T-helper 2 cell treated with Interferon-gamma antibody and Interleukin-4, amounts not matched to agents 5 μg/mL and 100 μg/mL, for 36 hours (primary cell): Measurements from ENCODE around the gene THADA.
A peak's percentile ranks its signal among the peaks of the same experiment; 100 is the strongest.
"Not testable (repeated sequence)": the region's sequence is repeated elsewhere in the genome, so short reads cannot be mapped to it uniquely, and the experiment has no call there.

Source experiments
- DNase-seq: peaks from one replicate; pipeline ENCODE4 v3.0.0; 2021; ENCODE audit warnings: low spot score
- H3K27ac Mint-ChIP-seq: one replicate; pipeline ENCODE4 v1.8.0; 2021; ENCODE audit warnings: mild to moderate bottlenecking, mixed read lengths
- H3K27me3 Mint-ChIP-seq: one replicate; pipeline ENCODE4 v1.8.0; 2021; ENCODE audit warnings: low read depth, mixed read lengths
- H3K36me3 Mint-ChIP-seq: one replicate; pipeline ENCODE4 v1.8.0; 2021; ENCODE audit warnings: low read depth, mixed read lengths
- H3K4me1 Mint-ChIP-seq: one replicate; pipeline ENCODE4 v1.8.0; 2021; ENCODE audit warnings: low read depth, mixed read lengths
- H3K4me3 Mint-ChIP-seq: one replicate; pipeline ENCODE4 v1.8.0; 2022; ENCODE audit warnings: mild to moderate bottlenecking, moderate library complexity, mixed read lengths
- H3K9me3 Mint-ChIP-seq: one replicate; pipeline ENCODE4 v1.8.0; 2021; ENCODE audit warnings: mixed read lengths

Gene THADA

GRCh38 chr2:43292851-43293743 is 302.7 kb downstream of the THADA start:
- no peak for DNase-seq
- H3K27ac Mint-ChIP-seq: peak overlapping the region; percentile 87

DNA sequence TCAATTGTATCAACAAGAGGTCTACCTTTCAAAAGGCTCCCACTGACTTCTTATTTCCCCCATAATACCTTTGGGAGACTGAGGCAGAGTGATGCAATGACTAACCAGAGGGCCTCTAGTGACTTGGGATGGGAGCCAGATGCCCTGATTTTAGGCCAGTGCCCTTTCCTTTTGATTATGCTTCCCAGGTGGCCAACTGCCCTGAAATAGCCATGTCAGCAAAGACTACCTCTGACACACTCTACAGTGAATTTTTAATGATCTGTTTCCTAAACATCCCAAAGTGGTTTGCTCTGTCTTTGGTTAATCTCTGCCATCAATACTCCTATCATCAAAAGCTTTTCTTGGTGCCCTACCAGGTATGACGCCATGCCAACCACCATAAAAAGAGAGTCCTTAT is 303.5 kb downstream of the THADA start:
- H3K36me3 Mint-ChIP-seq: peaks cover 50% of the 10 kb centered on the region

More at GRCh38 chr2:43292851-43293743, 302.7 kb downstream of the THADA start:
- peaks cover 45% of the 10 kb centered on the region for H3K36me3 Mint-ChIP-seq
- H3K4me3 Mint-ChIP-seq: no peak overlapping the region
- H3K9me3 Mint-ChIP-seq: peaks cover 5% of the 10 kb centered on the region
- no peaks in the 10 kb centered on the region for H3K27me3 Mint-ChIP-seq
- peaks cover 28% of the 10 kb centered on the region for H3K4me1 Mint-ChIP-seq

DNA sequence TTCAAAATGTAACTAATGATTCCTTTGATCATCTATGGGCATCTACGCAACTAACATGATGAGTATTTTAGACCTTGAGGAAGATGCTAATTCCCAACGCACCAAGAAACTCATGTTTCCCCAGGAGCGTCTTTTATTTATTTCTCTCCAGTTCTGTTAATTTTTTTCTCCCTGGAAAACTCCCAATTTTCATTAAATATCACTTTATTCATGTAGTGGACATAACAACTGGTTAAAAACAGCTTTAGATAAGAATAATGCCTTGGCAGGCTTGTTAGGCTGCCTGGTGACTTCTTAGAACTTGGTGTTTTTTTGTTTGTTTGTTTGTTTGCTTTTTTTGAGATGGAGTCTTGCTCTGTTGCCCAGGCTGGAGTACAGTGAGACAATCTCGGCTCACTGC is 306.5 kb downstream of the THADA start:
- Mint-ChIP-seq H3K27ac (no peak overlapping the region), H3K4me1 (peaks cover 25% of the 10 kb centered on the region), H3K27me3 (no peaks in the 10 kb centered on the region), H3K9me3 (peaks cover 33% of the 10 kb centered on the region), H3K4me3 (no peak overlapping the region), H3K36me3 (peaks cover 80% of the 10 kb centered on the region)
- no peak for DNase-seq

More for the DNA sequence above, 303.5 kb downstream of the THADA start:
- no peak overlapping the region for H3K4me3 Mint-ChIP-seq
- H3K4me1 Mint-ChIP-seq: peaks cover 29% of the 10 kb centered on the region
- peaks cover 7% of the 10 kb centered on the region for H3K9me3 Mint-ChIP-seq
- H3K27me3 Mint-ChIP-seq: no peaks in the 10 kb centered on the region
- no peak for DNase-seq
- H3K27ac Mint-ChIP-seq: no peak overlapping the region

- no peak for DNase-seq
- Mint-ChIP-seq H3K27ac (no peak overlapping the region), H3K27me3 (no peaks in the 10 kb centered on the region), H3K9me3 (peaks cover 34% of the 10 kb centered on the region), H3K4me3 (no peak overlapping the region), H3K4me1 (peaks cover 18% of the 10 kb centered on the region), H3K36me3 (peaks cover 81% of the 10 kb centered on the region)
Measured at GRCh38 chr2:43288417-43289305, 307.2 kb downstream of the THADA start.

DNA sequence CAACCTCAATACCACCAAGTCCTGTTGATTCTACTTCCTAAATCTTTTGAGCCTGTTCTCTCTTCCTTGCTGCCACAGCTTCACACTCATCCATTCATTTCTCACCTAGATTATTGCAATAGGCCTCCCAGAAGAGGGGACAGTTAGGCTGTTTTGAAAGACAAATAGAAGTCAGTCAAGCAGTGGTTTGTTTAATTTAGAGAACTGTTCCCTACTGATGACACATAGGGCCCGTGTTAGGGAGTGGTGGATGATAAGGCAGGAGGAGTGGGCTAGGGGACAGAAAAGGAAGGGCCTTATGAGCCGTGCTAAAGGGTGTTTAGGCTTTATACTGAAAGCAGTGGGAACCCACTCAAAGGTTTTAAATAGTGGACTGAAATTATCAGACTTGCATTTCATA is 309.9 kb downstream of the THADA start:
- H3K27me3 Mint-ChIP-seq: no peaks in the 10 kb centered on the region
- no peak for DNase-seq
- peaks cover 49% of the 10 kb centered on the region for H3K9me3 Mint-ChIP-seq
- peaks cover 87% of the 10 kb centered on the region for H3K36me3 Mint-ChIP-seq
- H3K4me3 Mint-ChIP-seq: no peak overlapping the region
- H3K27ac Mint-ChIP-seq: no peak overlapping the region
- H3K4me1 Mint-ChIP-seq: peaks cover 9% of the 10 kb centered on the region

DNA sequence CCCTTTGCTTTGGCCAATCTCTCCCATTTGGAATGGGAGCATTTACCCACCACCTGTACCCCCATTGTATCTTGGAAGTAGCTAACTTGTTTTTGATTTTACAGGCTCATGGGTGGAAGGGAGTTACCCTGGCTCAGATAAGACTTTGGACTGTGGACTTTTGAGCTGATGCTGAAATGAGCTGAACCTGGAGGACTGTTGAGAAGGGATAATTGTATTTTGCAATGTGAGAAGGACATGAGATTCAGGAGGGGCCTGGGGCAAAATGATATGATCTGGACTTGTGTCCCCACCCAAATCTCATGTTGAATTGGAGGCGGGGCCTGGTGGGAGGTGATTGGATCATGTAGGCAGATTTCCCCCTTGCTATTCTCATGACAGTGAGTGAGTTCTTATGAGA is 310.9 kb downstream of the THADA start:
- H3K36me3 Mint-ChIP-seq: peaks cover 83% of the 10 kb centered on the region
- H3K9me3 Mint-ChIP-seq: peaks cover 49% of the 10 kb centered on the region
- peaks cover 9% of the 10 kb centered on the region for H3K4me1 Mint-ChIP-seq
- no peak overlapping the region for H3K4me3 Mint-ChIP-seq
- no peak for DNase-seq
- H3K27me3 Mint-ChIP-seq: no peaks in the 10 kb centered on the region
- H3K27ac Mint-ChIP-seq: no peak overlapping the region

DNA sequence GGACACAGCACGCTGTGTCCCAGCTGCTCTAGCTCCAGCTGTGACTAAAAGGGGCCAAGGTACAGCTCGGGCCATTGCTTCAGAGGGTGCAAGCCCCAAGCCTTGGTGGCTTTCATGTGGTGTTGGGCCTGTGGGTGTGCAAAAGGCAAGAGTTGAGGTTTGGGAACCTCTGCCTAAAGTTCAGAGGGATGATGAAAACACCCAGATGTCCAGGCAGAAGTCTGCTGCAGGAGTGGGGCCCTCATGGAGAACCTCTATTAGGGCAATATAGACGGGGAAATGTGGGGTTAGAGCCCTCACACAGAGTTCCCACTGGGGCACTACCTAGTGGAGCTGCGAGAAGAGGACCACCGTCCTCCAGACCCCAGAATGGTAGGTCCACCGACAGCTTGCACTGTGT is 311.5 kb downstream of the THADA start:
- H3K9me3 Mint-ChIP-seq: peaks cover 49% of the 10 kb centered on the region
- peaks cover 87% of the 10 kb centered on the region for H3K36me3 Mint-ChIP-seq

DNA sequence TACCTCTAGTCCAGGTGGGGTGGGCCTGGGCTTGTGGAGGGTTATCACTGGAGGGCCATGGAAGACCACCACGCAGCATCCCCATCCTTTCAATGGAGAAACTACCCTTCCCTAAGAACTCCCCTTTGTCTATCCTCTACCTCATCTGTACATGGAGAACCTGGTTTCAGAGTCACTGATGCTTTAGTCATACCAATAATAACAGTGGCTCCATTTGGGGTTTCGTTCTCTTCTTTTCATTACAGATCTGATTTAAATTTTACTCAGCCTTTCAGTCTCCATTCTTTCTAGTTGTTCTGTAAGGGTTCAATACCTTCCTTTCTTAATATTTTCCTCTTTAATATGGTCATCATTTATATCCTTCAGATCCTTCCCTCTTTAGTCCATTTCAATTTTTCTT is 314.8 kb downstream of the THADA start:
- H3K9me3 Mint-ChIP-seq: peaks cover 30% of the 10 kb centered on the region
- H3K27me3 Mint-ChIP-seq: no peaks in the 10 kb centered on the region
- H3K27ac Mint-ChIP-seq: no peak overlapping the region
- no peak overlapping the region for H3K4me3 Mint-ChIP-seq
- peaks cover 7% of the 10 kb centered on the region for H3K4me1 Mint-ChIP-seq
- DNase-seq: no peak
- H3K36me3 Mint-ChIP-seq: peaks cover 64% of the 10 kb centered on the region

More for the DNA sequence above, 311.5 kb downstream of the THADA start:
- H3K4me1 Mint-ChIP-seq, H3K4me3 Mint-ChIP-seq, H3K27ac Mint-ChIP-seq, H3K27me3 Mint-ChIP-seq, DNase-seq: not testable (repeated sequence)

DNA sequence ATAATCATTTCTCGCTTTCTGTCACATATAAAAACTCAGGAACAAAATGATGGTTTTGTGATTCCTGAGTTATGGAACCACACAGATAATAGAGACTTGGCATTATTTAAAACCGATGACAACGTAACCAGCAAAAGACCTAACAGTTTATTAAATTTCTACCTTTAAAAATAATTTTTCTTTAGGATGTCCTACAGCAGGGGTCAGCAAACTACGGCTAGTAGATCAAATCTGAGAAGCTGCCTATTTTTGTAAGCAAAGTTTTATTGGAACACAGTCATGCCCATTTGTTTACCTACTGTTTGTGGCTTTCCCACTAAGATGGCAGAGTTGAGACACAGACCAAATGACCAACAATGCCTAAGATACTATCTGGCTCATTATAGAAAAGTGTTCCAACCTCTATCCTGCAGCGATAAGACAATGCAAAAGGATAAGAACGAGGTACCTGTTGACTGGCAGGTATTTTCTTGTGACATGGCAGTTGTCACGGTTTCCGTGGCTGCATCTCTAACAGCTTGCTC is 316.5 kb downstream of the THADA start:
- no peak overlapping the region for H3K4me3 Mint-ChIP-seq
- peaks cover 48% of the 10 kb centered on the region for H3K36me3 Mint-ChIP-seq
- no peaks in the 10 kb centered on the region for H3K27me3 Mint-ChIP-seq
- H3K9me3 Mint-ChIP-seq: peaks cover 16% of the 10 kb centered on the region
- no peak overlapping the region for H3K27ac Mint-ChIP-seq
- no peak for DNase-seq
- peaks cover 7% of the 10 kb centered on the region for H3K4me1 Mint-ChIP-seq

DNA sequence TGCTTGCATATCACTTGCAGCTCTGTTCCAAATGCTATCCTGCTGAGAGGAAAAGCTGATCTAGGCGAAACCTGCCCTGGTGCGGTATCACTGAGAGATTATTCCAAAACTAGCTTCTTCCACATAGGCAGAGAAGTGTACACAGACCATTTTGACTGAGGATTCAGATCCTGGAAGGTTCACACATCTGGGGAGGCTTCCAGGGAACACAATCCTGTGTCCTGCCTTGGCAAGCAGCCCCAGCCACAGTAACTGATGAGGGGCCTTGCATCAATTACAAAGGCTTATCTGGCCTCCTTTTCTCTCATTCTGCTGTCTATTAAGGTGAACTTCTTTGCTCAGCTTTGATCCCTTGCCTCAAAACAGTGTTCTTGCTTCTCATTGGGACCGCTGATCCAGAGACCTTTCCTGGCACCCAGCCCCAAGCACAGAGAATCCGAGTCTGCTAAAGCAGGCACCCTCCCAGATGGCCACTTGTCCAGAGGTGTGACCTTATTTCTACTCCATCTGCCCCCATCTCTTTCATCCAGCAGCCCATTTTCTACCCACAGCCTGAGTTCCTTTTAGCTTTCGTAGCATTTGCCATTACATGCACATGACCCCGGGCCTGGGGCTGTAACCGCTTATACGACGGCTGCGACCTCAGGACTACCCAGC is 317.1 kb downstream of the THADA start:
- DNase-seq: no peak
- Mint-ChIP-seq H3K4me1 (peaks cover 7% of the 10 kb centered on the region), H3K4me3 (no peak overlapping the region), H3K36me3 (peaks cover 41% of the 10 kb centered on the region), H3K27me3 (no peaks in the 10 kb centered on the region), H3K9me3 (peaks cover 15% of the 10 kb centered on the region), H3K27ac (no peak overlapping the region)

GRCh38 chr2:43276962-43277391 is 318.9 kb downstream of the THADA start:
- no peaks in the 10 kb centered on the region for H3K9me3 Mint-ChIP-seq
- peaks cover 26% of the 10 kb centered on the region for H3K36me3 Mint-ChIP-seq
- no peaks in the 10 kb centered on the region for H3K27me3 Mint-ChIP-seq
- H3K4me3 Mint-ChIP-seq: no peak overlapping the region
- no peak for DNase-seq
- peaks cover 7% of the 10 kb centered on the region for H3K4me1 Mint-ChIP-seq
- H3K27ac Mint-ChIP-seq: peak overlapping the region; percentile 44

DNA sequence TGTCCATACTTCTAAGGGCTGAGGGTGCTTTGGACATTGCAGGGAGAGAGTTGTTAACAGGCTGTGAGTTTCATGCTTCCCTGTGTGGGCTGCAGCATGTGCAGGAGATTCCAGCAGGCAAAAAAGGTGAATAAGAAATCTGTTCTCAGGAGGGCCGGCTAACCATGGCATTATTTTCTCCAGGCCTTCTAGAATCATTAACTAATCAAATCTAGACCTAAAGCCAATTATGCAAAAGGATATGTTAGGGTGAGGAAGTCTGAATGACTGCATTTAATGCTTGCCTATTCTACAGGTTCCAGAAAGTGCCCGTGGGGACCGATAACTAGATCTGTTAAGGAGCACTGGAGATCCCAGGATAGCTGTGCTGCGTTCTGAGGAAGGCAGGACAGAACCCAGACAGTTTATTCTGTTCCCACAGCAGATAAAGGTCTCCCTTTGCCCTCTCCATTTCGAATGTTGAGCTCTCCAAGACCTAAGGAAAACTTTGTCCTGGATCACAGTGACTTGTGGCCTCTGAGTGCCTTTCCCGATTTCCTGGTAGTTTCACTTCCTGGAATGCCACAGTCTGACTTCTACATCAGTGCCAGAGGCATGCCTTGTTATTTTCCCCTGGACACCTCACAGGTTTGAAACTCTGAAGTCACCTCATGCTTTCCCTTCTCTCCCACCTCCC is 319.4 kb downstream of the THADA start:
- peaks cover 24% of the 10 kb centered on the region for H3K36me3 Mint-ChIP-seq

DNA sequence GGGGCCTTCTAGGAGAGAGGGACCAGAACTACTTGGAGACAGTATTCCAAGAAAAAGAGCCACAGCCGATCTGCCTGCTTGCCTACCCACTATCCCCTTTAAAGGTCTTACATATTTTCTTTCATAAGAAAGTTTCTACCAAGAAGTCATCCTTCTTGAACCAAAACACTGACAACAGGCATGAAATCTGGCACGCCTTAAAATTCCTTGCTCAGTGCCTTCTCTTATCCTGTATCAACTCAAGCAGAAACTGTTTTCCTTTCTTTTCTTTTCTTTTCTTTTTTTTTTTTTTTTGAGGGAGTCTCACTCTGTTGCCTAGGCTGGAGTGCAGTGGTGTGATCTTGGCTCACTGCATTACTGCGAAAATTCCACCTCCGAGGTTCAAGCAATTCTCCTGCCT is 321.1 kb downstream of the THADA start:
- Mint-ChIP-seq H3K27ac (no peak overlapping the region), H3K9me3 (no peaks in the 10 kb centered on the region), H3K4me3 (no peak overlapping the region), H3K4me1 (peaks cover 6% of the 10 kb centered on the region), H3K36me3 (peaks cover 12% of the 10 kb centered on the region), H3K27me3 (no peaks in the 10 kb centered on the region)
- DNase-seq: no peak

More for the DNA sequence above, 319.4 kb downstream of the THADA start:
- Mint-ChIP-seq H3K4me3 (no peak overlapping the region), H3K9me3 (no peaks in the 10 kb centered on the region), H3K27me3 (no peaks in the 10 kb centered on the region), H3K4me1 (peaks cover 7% of the 10 kb centered on the region), H3K27ac (no peak overlapping the region)
- no peak for DNase-seq
